ENCODE results near the gene DLGAP1. TPM values are rescaled to one million over a fixed set of nuclear protein-coding genes. Genes with fewer than 3 reads are reported as not detected.

Gene DLGAP1
- polyA plus RNA-seq, 6 donors from 2014 or later = 0.32 TPM; not detected in 5

DNA sequence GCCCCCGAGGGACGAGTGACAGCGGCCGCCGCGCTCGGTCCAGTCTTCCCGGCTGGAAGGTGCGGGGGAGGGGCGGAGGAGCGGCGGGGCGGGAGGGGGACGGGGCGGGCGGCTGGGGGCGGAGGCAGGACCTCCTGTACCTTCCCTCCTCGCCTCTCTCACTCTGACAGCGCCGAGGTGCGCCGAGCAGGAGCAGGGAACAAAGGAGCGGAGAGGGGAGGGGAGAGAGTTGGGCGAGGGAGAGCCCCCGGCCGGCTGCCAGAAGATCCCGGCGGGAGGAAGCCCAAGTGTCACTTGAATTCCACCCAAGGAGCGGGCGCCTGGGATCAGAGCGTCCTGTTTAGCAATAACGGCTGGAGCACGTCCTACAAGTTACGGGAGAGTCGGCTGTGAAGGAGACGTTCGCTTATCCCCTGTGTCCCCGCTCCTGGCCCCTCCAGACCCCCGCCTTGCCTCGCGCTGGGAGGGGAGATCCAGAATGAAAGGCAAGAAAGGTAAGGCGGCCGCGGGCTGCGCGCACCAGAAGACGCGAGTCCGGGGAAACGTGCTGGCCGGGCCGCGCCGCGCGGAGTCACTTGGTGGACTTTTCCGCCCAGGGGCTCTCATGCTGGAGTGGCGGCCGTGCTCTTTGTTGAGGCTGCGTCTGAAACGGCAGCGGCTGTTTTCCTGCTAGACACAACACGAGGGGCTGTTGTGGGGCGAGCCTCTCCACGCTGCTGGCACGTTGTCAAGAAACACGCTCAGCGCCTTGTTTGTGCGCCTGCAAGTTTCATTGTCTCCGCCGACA, 1004.9 kb downstream of the DLGAP1 start, which contains the start of gene TGIF1:
Gene TGIF1, plus strand, starts transcription at position 161 of the 787 bp plus-strand sequence. Its CDS starts 318 bp downstream, at position 479.
- H3K27me3 Mint-ChIP-seq = no peaks in the 10 kb centered on the region
- ATAC-seq (ENCODE audit: low read depth in 2 of 2) = peak in 1 of 2 donors; percentile 3

DNA sequence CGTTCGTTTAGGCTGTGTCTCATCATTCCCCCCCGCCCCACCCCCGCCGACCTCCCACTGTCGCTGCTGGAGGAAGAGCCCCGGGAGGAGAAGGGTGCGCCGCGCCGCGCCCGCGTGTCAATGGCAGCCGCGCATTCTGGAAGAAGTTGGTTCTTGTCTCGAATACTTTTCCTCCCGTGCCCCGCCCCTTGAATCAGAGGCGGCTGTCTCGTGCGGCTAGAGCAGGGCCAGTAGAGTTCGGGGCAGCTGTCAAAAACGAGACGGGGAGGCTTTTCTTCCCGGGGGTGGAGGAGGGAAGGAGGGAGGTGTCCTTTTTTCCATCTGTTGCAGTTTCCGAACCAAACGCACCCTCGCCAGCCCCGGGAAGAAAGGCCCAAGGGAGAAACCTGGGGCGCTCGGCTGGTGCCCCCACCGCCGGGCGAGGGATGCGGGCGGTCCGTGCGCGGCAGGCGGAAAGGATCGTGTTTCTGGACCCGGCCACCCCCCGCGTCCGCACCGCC, 1005.5 kb downstream of the DLGAP1 start:
- Mint-ChIP-seq H3K4me1 (peaks cover 16 to 42% (median 34%) of the 10 kb centered on the region in 3 donors), H3K36me3 (no peaks in the 10 kb centered on the region), H3K9me3 (peaks cover 0 to 1% (median 0%) of the 10 kb centered on the region in 7 donors), H3K27me3 (no peaks in the 10 kb centered on the region), H3K27ac (peak overlapping the region; percentile 100), H3K4me3 (peak overlapping the region; percentile 90 to 100 (median 97))
- peak in 1 of 2 donors; percentile 17 for ATAC-seq (ENCODE audit: low read depth in 2 of 2)
- DNase-seq = no peak

More for the DNA sequence above, 1004.9 kb downstream of the DLGAP1 start, which contains the start of gene TGIF1:
- Mint-ChIP-seq H3K27ac (peak within 1 kb of the TSS; percentile 100), H3K4me1 (peaks cover 21 to 44% (median 39%) of the 10 kb centered on the region in 3 donors), H3K9me3 (peaks cover 0 to 1% (median 0%) of the 10 kb centered on the region in 7 donors), H3K36me3 (no peaks in the 10 kb centered on the region), H3K4me3 (peak within 1 kb of the TSS; percentile 90 to 100 (median 97))
- DNase-seq = peak; percentile 69

DNA sequence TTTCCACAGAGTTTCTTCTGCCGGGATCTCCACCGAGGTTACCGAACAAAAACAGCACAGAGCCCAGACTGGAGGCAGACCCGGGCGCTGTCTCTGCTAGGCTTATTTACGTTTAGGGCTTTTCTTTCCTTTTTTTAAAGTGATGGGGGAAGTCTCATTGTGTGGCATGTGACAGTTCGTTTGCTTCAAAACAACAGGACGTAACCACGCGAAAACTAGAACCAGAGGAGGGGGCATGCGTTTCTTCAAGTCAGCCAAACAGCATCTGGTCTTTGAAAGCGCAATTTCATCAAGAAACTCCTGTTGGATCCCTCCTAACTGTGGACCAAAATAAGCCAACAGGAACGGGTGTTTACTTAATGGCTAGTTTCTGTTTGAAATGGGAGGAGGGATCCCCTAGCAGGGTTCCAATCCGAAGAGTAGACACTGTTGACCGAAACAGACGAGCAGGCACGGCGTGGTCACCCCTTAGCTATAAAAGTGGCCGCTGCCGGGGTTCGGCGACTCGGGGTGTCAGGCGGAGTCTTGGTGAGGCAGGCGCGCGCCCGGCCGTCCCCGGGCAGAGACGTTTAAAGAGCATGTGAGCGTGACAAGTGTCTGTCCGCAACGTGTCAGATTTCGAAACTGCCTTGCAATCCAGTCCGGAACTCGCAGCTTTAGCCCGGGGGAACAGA, 1006.1 kb downstream of the DLGAP1 start:
- Mint-ChIP-seq H3K9me3 (peaks cover 0 to 1% (median 0%) of the 10 kb centered on the region in 7 donors), H3K4me1 (peaks cover 15 to 37% (median 33%) of the 10 kb centered on the region in 3 donors), H3K27ac (peak overlapping the region; percentile 100), H3K27me3 (no peaks in the 10 kb centered on the region), H3K36me3 (no peaks in the 10 kb centered on the region), H3K4me3 (peak overlapping the region; percentile 90 to 100 (median 97))
- peak; percentile 50 to 53 for ATAC-seq (ENCODE audit: low read depth in 2 of 2)
- DNase-seq = peak; percentile 92

DNA sequence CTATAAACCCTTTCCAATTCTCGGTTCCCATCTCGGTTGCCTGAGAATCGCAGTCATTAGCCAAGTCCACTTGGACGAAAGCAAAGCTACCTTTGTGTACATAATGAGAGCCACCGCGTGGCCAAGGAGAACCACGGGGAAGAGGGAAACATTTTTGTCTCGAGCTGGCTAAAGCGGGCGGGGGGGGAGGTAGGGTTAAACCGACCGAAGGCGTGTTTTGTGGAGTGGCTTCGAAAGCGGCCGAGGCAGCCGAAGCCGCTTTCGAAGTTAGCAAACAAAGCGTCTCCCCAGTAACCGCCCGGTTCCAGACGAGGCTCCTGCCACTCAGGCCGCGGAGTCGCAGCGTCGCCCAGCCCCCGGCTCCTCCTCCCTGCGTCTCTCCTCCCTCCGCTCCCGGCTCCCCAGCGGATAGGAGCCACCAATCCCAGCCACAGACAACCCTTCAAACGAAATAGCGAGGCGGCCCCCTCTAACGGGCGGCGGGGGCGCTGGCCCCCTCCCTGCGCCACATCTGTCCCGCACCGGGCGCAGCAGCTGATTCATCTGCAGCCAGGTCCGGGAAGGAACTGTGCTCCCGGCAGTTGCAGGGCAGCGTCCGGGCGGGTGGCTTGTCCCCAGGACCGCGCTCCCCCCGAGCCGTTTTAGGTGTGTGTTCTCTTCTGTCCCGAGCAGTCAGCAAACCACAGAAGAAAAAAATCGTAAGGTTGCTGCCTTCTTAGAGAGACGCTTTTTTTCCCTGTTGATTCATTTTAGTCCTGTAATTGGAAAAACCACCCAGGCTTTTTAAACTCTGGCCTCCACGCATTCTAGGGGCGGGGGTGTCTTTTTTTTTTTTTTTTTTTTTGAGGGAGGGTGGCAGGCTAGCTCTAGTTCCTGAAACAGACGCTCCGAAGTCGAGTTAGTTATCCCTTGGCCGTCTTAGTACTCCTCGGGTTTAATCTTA, 1006.9 kb downstream of the DLGAP1 start:
- Mint-ChIP-seq H3K4me1 (peaks cover 15 to 29% (median 25%) of the 10 kb centered on the region in 3 donors), H3K27ac (peak overlapping the region; percentile 100), H3K4me3 (peak overlapping the region; percentile 90 to 100 (median 97)), H3K9me3 (peaks cover 0 to 1% (median 0%) of the 10 kb centered on the region in 7 donors), H3K36me3 (no peaks in the 10 kb centered on the region), H3K27me3 (no peaks in the 10 kb centered on the region)
- ATAC-seq (ENCODE audit: low read depth in 2 of 2) (peak; percentile 48 to 51), DNase-seq (peak; percentile 90)

DNA sequence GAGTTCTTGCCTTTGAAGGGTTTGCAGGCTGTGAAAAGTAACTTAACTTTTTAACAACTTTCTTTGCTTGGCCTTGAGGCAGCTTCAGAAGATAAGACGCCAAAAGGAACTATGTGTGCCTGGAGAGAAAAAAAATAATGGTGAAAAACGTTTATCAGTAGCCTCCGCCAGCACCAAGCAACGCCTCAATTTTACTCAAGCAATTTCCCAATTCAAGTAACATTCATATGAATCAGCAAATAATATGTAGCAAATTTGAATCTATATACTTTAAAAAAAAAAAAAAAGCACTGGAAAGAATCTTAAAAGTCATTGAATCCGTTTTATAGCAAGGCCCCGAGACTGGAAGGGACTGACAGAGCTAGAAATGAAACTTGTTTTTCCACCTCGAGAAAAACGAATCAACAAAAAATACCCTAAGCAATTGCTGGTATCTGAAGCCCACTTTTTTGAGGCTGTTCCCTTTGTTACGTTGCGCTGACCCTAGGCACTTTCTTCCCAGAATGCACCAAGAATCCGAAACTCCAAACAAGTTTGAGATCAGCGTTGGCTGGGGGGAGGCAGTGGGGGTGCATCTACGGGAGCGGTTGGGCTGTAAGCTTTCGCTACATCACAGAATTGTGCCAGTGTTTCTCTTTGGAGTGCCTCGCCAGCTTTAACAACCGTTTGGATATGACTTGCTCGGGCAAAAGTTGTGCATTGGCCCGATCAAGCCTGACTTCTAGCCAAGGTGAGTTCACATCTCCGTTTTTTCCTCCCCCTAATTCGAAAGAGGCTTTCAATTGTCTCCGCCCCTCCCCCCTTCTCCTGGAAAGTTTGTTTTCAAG, 1007.8 kb downstream of the DLGAP1 start:
- H3K27ac Mint-ChIP-seq = peak overlapping the region; percentile 100
- H3K4me1 Mint-ChIP-seq = peaks cover 11 to 20% (median 16%) of the 10 kb centered on the region in 3 donors
- H3K9me3 Mint-ChIP-seq = peaks cover 0 to 1% (median 0%) of the 10 kb centered on the region in 7 donors
- peak overlapping the region; percentile 90 to 100 (median 97) for H3K4me3 Mint-ChIP-seq
- DNase-seq (no peak), ATAC-seq (ENCODE audit: low read depth in 2 of 2) (no peak)
- no peaks in the 10 kb centered on the region for H3K36me3 Mint-ChIP-seq
- H3K27me3 Mint-ChIP-seq = no peaks in the 10 kb centered on the region
